ENCODE measurements around the gene ZNF385A.

The ZNF385A gene

DNA sequence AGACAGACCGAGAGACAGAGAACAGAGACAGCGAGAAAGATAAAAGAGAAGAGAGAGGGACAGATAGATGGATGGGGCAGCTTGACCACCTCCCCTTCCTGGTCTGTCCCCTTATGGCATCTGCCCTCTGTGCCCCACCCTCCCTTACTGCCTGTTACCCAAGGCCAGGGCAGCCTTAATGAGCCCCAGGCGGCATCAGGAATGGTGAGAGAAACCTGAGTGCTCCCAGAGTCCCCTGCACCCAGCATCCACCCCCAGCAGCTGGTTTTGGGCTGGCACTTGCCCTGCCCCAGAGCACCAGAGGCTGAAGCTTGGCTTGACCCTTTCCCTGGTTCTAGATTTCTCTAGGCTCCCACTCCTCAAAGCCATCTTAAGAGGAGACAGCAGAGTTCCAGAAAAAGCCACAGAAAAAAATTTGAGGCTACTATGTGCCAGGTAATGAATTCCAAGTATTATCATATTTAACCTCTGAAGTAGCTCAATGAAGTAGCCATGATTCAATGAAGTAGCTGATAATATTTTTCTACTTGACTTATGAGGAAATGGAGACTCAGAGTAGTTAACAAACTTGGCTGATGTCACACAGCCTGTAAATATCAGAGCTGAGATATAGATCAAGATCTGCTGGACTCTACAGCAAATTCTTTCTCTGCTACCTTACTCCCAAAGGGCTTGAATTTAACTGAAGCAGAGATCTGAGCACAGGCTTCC lies 2.0 kb upstream of the ZNF385A start:
- Histone ChIP-seq H3K4me3 (replicated peaks; ENCODE audit: low read depth, low read length) (no peak overlapping the region), H3K27me3 (replicated peaks; ENCODE audit: control insufficient read depth, insufficient read depth, low read length) (no peaks in the 10 kb centered on the region), H3K36me3 (ENCODE audit: control insufficient read depth, insufficient read depth, low read length) (no peaks in the 10 kb centered on the region)
- TF ChIP-seq, protein P1, sequence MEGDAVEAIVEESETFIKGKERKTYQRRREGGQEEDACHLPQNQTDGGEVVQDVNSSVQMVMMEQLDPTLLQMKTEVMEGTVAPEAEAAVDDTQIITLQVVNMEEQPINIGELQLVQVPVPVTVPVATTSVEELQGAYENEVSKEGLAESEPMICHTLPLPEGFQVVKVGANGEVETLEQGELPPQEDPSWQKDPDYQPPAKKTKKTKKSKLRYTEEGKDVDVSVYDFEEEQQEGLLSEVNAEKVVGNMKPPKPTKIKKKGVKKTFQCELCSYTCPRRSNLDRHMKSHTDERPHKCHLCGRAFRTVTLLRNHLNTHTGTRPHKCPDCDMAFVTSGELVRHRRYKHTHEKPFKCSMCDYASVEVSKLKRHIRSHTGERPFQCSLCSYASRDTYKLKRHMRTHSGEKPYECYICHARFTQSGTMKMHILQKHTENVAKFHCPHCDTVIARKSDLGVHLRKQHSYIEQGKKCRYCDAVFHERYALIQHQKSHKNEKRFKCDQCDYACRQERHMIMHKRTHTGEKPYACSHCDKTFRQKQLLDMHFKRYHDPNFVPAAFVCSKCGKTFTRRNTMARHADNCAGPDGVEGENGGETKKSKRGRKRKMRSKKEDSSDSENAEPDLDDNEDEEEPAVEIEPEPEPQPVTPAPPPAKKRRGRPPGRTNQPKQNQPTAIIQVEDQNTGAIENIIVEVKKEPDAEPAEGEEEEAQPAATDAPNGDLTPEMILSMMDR (IDR thresholded peaks at IDR 0.05; ENCODE audit: insufficient read depth, low read length, poor library complexity, severe bottlenecking): no peak
- DNase-seq (ENCODE audit: extremely low read depth, insufficient read length): no peak

DNA sequence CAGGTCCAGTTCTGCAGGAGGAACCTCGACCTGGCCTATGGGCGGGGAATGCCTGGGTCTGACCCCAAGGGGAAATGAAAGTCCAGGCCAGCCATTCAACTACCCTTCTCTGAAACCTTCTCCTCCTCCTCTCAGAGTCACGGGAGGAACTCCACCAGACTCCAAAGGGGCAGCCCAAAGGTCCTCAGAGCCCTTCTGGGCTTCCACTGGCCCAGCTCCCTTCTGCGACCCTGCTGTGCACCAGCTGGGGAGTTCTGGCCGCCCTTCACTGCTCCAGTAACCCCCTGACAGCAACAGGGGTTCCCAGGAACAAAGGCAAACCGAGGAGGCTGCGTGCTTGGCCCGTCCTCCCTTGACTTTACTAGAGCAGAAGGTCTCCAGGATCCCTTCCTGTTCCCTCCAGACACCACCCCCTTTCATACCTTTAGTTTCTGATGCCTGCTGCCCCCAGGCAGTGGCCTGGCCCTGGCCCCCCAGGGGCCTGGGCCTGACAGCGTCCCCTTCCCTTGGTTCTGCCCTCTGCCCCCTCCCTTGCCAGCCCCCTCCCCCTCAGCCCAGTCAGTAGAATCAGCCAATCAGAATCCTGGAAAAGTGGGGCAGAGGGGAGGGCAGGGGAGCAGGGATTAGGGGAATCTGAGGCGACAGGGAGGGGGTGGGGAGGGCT lies 850 bp upstream of the ZNF385A start:
- Histone ChIP-seq H3K27me3 (replicated peaks; ENCODE audit: control insufficient read depth, insufficient read depth, low read length) (no peaks in the 10 kb centered on the region), H3K4me3 (replicated peaks; ENCODE audit: low read depth, low read length) (no peak overlapping the region), H3K36me3 (ENCODE audit: control insufficient read depth, insufficient read depth, low read length) (no peaks in the 10 kb centered on the region)
- TF ChIP-seq, protein P1 (IDR thresholded peaks at IDR 0.05; ENCODE audit: insufficient read depth, low read length, poor library complexity, severe bottlenecking): no peak
- peak; percentile 45 for DNase-seq (ENCODE audit: extremely low read depth, insufficient read length)

DNA sequence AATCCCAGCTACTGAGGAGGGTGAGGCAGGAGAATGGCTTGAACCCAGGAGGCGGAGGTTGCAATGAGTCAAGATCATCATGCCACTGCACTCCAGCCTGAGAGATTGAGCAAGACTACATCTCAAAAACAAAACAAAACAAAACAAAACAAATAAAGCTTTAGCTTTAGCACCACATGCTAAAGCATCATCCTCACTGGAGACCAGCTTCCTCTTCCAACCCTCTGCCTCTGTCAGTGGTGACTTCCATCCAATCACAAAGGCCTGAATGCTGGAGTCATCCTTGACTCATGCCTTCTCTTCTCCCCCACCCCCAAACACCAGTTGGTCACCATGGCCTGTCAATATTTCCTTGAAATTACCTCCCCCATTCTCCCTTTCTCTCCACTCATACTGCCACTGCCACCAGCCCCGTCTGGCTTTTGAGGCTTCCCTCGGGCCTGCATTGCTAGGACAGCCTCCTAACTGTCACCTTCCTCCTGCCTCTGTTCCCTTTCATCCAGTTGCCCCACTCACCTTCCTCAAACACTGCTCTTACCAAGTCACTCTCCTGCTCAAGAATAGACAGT lies 1.4 kb downstream of the ZNF385A start:
- no peaks in the 10 kb centered on the region; the same call in 1 of the 2 replicates for H3K36me3 ChIP-seq (ENCODE audit: control insufficient read depth, insufficient read depth, low read length)
- no peaks in the 10 kb centered on the region for H3K27me3 ChIP-seq (replicated peaks; ENCODE audit: control insufficient read depth, insufficient read depth, low read length)
- TF ChIP-seq, protein P1 (IDR thresholded peaks at IDR 0.05; ENCODE audit: insufficient read depth, low read length, poor library complexity, severe bottlenecking): no peak
- H3K4me3 ChIP-seq (replicated peaks; ENCODE audit: low read depth, low read length): no peak overlapping the region
- DNase-seq (ENCODE audit: extremely low read depth, insufficient read length): no peak

DNA sequence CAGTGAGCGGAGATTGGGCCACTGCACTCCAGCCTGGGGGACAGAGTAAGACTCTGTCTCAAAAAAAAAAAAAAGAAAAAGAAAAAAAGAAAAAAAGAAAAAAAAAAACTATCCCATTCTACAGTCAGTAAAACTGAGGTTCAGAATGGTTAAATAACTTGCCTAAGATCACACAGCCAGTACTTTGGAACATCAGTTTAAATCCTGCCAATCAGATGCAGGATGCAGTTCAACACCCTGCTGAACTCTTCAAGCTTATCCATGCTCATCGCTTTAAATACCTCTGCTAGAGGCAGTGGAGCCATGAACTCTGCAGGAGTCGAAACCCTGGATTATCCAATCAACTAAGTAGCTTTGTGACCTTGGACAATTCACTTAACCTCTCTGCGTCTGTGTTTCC lies 3.4 kb downstream of the ZNF385A start:
- TF ChIP-seq, protein P1 (IDR thresholded peaks at IDR 0.05; ENCODE audit: insufficient read depth, low read length, poor library complexity, severe bottlenecking): no peak
- H3K27me3 ChIP-seq (replicated peaks; ENCODE audit: control insufficient read depth, insufficient read depth, low read length): no peaks in the 10 kb centered on the region; the same call in 1 of the 2 replicates
- H3K36me3 ChIP-seq (ENCODE audit: control insufficient read depth, insufficient read depth, low read length): no peaks in the 10 kb centered on the region; the same call in 1 of the 2 replicates
- H3K4me3 ChIP-seq (replicated peaks; ENCODE audit: low read depth, low read length): no peak overlapping the region
- DNase-seq (ENCODE audit: extremely low read depth, insufficient read length): no peak

DNA sequence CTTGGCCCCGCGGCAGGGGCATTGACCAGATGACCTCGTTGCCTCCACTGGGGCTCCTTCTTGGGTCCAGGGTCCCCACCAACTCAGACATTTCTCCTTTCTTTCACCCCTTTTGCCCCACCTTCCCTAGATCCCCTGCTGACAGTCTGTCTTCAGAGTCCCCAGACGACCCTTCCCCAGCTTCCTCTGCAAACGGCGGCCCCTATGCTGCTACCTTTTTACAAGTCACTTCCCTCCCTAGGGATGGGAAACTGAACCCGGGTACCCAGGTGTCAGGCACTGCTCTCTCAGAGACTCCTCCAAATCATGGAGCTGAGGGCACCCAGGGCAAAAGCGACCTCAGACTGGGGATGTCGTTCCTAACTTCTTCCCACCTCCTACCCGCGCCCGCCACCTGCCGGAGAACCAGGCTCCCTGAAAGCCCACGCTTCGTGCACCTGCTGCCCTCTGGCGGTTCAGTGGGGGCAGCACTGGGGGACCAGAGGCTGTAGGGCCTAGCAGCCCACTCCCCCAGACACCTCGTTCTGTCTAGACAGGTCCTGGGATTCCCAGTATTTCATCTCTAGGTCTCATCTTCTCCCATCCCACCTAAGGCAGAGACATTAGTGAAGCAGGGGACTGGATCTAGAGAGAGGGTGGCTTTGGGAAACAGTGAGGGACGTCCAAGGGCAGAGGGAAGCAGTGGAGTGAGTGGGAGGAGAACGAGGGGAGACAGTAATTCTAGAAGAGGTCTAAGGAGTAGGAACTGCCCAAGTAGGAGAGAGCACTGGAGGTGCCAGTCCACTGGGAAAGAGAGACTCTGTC lies 4.9 kb downstream of the ZNF385A start:
- DNase-seq (ENCODE audit: extremely low read depth, insufficient read length): peak; percentile 75
- TF ChIP-seq, protein P1 (IDR thresholded peaks at IDR 0.05; ENCODE audit: insufficient read depth, low read length, poor library complexity, severe bottlenecking): peak; percentile 100
- no peaks in the 10 kb centered on the region; the same call in 1 of the 2 replicates for H3K36me3 ChIP-seq (ENCODE audit: control insufficient read depth, insufficient read depth, low read length)
- H3K4me3 ChIP-seq (replicated peaks; ENCODE audit: low read depth, low read length): no peak overlapping the region
- H3K27me3 ChIP-seq (replicated peaks; ENCODE audit: control insufficient read depth, insufficient read depth, low read length): no peaks in the 10 kb centered on the region; the same call in 1 of the 2 replicates
